Measurements from ENCODE around the gene ALX3.
"Not testable (repeated sequence)": the region's sequence is repeated elsewhere in the genome, so short reads cannot be mapped to it uniquely, and the experiment has no call there.

The ALX3 gene

GRCh38 chr1:110089561-110090275, 19.2 kb upstream of the ALX3 start:
- no peak for DNase-seq (ENCODE audit: low read depth in 2 of 2, low spot score in 1 of 2)

GRCh38 chr1:110088739-110089316, 18.4 kb upstream of the ALX3 start:
- no peak for DNase-seq (ENCODE audit: low read depth in 2 of 2, low spot score in 1 of 2)

- DNase-seq (ENCODE audit: low read depth in 2 of 2, low spot score in 1 of 2) = no peak
Measured at GRCh38 chr1:110087812-110088738, 17.6 kb upstream of the ALX3 start.

- DNase-seq (ENCODE audit: low read depth in 2 of 2, low spot score in 1 of 2) = no peak
Measured at GRCh38 chr1:110086961-110087360, 16.5 kb upstream of the ALX3 start.

GRCh38 chr1:110085671-110086070, 15.2 kb upstream of the ALX3 start:
- no peak for DNase-seq (ENCODE audit: low read depth in 2 of 2, low spot score in 1 of 2)

- no peak for DNase-seq (ENCODE audit: low read depth in 2 of 2, low spot score in 1 of 2)
Measured at GRCh38 chr1:110084227-110085078, 14.0 kb upstream of the ALX3 start.

- DNase-seq (ENCODE audit: low read depth in 2 of 2, low spot score in 1 of 2) = no peak
Measured at GRCh38 chr1:110083866-110084226, 13.4 kb upstream of the ALX3 start.

GRCh38 chr1:110083061-110083865, 12.8 kb upstream of the ALX3 start:
- no peak for DNase-seq (ENCODE audit: low read depth in 2 of 2, low spot score in 1 of 2)

- no peak for DNase-seq (ENCODE audit: low read depth in 2 of 2, low spot score in 1 of 2)
Measured at GRCh38 chr1:110082477-110082876, 12.0 kb upstream of the ALX3 start.

GRCh38 chr1:110081061-110081460, 10.6 kb upstream of the ALX3 start:
- no peak for DNase-seq (ENCODE audit: low read depth in 2 of 2, low spot score in 1 of 2)

GRCh38 chr1:110079995-110080394, 9.5 kb upstream of the ALX3 start:
- DNase-seq (ENCODE audit: low read depth in 2 of 2, low spot score in 1 of 2) = not testable (repeated sequence)

- DNase-seq (ENCODE audit: low read depth in 2 of 2, low spot score in 1 of 2) = no peak
Measured at GRCh38 chr1:110076789-110077500, 6.5 kb upstream of the ALX3 start.

GRCh38 chr1:110074166-110074565, 3.7 kb upstream of the ALX3 start:
- no peak for DNase-seq (ENCODE audit: low read depth in 2 of 2, low spot score in 1 of 2)

- DNase-seq (ENCODE audit: low read depth in 2 of 2, low spot score in 1 of 2) = no peak
Measured at GRCh38 chr1:110070282-110070669, 196 bp downstream of the ALX3 start.

- no peak for DNase-seq (ENCODE audit: low read depth in 2 of 2, low spot score in 1 of 2)
Measured at GRCh38 chr1:110069404-110070281, 829 bp downstream of the ALX3 start.

- DNase-seq (ENCODE audit: low read depth in 2 of 2, low spot score in 1 of 2) = no peak
Measured at GRCh38 chr1:110068646-110069403, 1.6 kb downstream of the ALX3 start.

- no peak for DNase-seq (ENCODE audit: low read depth in 2 of 2, low spot score in 1 of 2)
Measured at GRCh38 chr1:110067893-110068645, 2.4 kb downstream of the ALX3 start.
